ENCODE data around the gene FHL2.

The FHL2 gene

DNA sequence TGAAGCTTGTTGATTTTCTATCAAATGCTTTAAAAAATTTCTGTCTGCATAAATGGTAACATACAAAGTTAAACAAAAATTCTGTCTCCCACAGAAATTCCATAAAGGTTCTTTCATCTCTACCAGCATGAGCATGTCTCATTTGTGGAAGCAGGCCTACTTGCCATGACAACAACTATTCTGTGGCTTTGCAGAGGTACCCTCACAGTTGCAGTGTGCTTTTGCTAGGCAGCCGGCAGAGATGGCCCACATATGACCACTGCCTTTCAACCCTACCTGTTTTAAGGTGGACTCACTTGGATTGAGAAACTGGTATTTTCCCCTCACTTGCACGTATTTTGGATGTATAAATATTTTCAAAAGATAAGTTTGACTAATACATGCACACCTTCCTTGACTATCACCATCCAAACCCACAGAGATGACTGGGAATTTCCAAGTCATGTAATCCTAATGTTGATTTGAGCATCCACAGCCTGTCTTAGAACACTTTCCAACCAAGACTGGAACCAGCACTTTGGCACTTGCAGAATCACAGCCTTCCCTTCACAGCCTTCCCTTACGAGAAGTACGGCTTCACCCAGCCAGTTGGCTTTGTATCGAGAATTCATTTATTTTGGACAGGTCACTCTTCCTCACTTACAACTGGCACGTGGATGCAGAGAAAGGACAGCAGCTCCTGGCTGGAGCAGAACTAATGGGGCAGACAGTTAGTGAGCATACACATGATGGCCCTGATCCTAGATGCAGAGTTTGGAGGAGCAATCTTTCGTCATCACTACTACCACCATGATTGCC lies 9.3 kb upstream of the FHL2 start:
- Histone ChIP-seq H4K20me1 (ENCODE audit: insufficient read depth, low read length) (no peaks in the 10 kb centered on the region), H3K9ac (ENCODE audit: low read length) (no peak overlapping the region), H3K36me3 (replicated peaks; ENCODE audit: insufficient read depth, low read length) (no peaks in the 10 kb centered on the region), H3K4me1 (ENCODE audit: low read length) (peaks cover 10% of the 10 kb centered on the region; the same call in 1 of the 2 replicates), H3K9me3 (replicated peaks; ENCODE audit: insufficient read depth, low read length) (no peaks in the 10 kb centered on the region), H3F3A (ENCODE audit: insufficient read depth, low read length) (no peaks in the 10 kb centered on the region), H3K27me3 (replicated peaks; ENCODE audit: insufficient read depth, low read length) (no peaks in the 10 kb centered on the region), H3K27ac (ENCODE audit: low read length) (no peak overlapping the region), H3K4me2 (ENCODE audit: low read depth, low read length) (no peak overlapping the region), H3K79me2 (ENCODE audit: low read length) (no peaks in the 10 kb centered on the region), H2AFZ (ENCODE audit: low read length) (no peak overlapping the region), H3K9me2 (replicated peaks; ENCODE audit: insufficient read depth, low read length) (no peaks in the 10 kb centered on the region), H3K4me3 (ENCODE audit: low read length) (no peak overlapping the region)
- TF ChIP-seq, protein P1, sequence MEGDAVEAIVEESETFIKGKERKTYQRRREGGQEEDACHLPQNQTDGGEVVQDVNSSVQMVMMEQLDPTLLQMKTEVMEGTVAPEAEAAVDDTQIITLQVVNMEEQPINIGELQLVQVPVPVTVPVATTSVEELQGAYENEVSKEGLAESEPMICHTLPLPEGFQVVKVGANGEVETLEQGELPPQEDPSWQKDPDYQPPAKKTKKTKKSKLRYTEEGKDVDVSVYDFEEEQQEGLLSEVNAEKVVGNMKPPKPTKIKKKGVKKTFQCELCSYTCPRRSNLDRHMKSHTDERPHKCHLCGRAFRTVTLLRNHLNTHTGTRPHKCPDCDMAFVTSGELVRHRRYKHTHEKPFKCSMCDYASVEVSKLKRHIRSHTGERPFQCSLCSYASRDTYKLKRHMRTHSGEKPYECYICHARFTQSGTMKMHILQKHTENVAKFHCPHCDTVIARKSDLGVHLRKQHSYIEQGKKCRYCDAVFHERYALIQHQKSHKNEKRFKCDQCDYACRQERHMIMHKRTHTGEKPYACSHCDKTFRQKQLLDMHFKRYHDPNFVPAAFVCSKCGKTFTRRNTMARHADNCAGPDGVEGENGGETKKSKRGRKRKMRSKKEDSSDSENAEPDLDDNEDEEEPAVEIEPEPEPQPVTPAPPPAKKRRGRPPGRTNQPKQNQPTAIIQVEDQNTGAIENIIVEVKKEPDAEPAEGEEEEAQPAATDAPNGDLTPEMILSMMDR (IDR thresholded peaks at IDR 0.05; ENCODE audit: low read length) = no peak
- TF ChIP-seq EZH2phosphoT487 (IDR thresholded peaks at IDR 0.05; ENCODE audit: low read length) (no peak), EZH2 (optimal IDR thresholded peaks at IDR 0.05; ENCODE audit: low read depth, low read length) (no peak)
- no peak for DNase-seq

DNA sequence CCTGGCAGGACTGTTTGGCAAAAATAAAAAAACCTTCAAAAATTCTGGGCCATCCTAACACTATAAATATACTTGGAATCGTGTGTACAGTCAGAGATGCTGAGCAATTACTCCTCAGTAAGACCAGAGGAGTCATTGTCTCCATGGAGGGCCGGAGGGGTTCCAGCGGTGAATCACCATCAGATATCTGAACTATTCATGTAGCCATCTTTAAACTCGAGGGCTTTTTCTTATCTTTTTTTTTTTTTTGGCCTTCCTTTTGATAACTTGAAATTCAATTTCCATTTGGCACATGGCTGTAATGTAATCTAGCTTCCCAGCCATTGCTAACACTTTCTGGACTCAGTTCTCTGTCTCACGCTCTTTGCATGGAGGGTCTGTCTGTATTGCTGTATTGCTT lies 7.4 kb upstream of the FHL2 start:
- Histone ChIP-seq H3K4me2 (ENCODE audit: low read depth, low read length) (no peak overlapping the region), H3K9ac (ENCODE audit: low read length) (no peak overlapping the region), H3K36me3 (replicated peaks; ENCODE audit: insufficient read depth, low read length) (no peaks in the 10 kb centered on the region), H3K9me3 (replicated peaks; ENCODE audit: insufficient read depth, low read length) (no peaks in the 10 kb centered on the region), H2AFZ (ENCODE audit: low read length) (no peak overlapping the region), H3K27me3 (replicated peaks; ENCODE audit: insufficient read depth, low read length) (no peaks in the 10 kb centered on the region), H3F3A (ENCODE audit: insufficient read depth, low read length) (no peaks in the 10 kb centered on the region), H3K27ac (ENCODE audit: low read length) (no peak overlapping the region), H3K9me2 (replicated peaks; ENCODE audit: insufficient read depth, low read length) (no peaks in the 10 kb centered on the region), H3K4me1 (ENCODE audit: low read length) (no peaks in the 10 kb centered on the region), H4K20me1 (ENCODE audit: insufficient read depth, low read length) (no peaks in the 10 kb centered on the region), H3K4me3 (ENCODE audit: low read length) (no peak overlapping the region), H3K79me2 (ENCODE audit: low read length) (no peaks in the 10 kb centered on the region)
- TF ChIP-seq, protein P1 (IDR thresholded peaks at IDR 0.05; ENCODE audit: low read length) = no peak
- TF ChIP-seq EZH2phosphoT487 (IDR thresholded peaks at IDR 0.05; ENCODE audit: low read length) (no peak), EZH2 (optimal IDR thresholded peaks at IDR 0.05; ENCODE audit: low read depth, low read length) (no peak)
- DNase-seq = no peak

DNA sequence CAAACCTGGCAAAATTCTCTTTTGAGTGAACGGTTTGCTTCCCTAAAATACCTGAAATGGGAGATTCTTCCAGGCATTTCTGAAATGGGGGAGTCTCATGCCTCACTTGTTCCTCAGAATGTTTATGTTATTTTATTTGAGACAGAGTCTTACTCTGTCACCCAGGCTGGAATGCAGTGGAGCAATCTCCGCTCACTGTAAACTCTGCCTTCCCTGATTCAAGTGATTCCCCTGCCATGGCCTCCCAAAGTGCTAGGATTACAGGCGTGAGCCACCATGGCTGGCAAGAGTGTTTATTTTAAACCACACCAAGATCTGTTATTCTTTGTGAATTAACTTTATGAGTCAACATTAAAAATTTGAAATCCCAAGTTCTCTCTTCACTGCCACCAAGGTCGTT lies 6.4 kb upstream of the FHL2 start:
- no peak overlapping the region for H2AFZ ChIP-seq (ENCODE audit: low read length)
- H3K27ac ChIP-seq (ENCODE audit: low read length) = no peak overlapping the region
- DNase-seq = no peak
- no peaks in the 10 kb centered on the region for H3K79me2 ChIP-seq (ENCODE audit: low read length)
- TF ChIP-seq EZH2phosphoT487 (IDR thresholded peaks at IDR 0.05; ENCODE audit: low read length) = no peak
- no peaks in the 10 kb centered on the region for H3F3A ChIP-seq (ENCODE audit: insufficient read depth, low read length)
- H3K36me3 ChIP-seq (replicated peaks; ENCODE audit: insufficient read depth, low read length) = no peaks in the 10 kb centered on the region
- H4K20me1 ChIP-seq (ENCODE audit: insufficient read depth, low read length) = no peaks in the 10 kb centered on the region
- H3K27me3 ChIP-seq (replicated peaks; ENCODE audit: insufficient read depth, low read length) = no peaks in the 10 kb centered on the region
- H3K9me2 ChIP-seq (replicated peaks; ENCODE audit: insufficient read depth, low read length) = no peaks in the 10 kb centered on the region
- H3K9me3 ChIP-seq (replicated peaks; ENCODE audit: insufficient read depth, low read length) = no peaks in the 10 kb centered on the region
- H3K4me1 ChIP-seq (ENCODE audit: low read length) = no peaks in the 10 kb centered on the region
- H3K9ac ChIP-seq (ENCODE audit: low read length) = no peak overlapping the region
- no peak overlapping the region for H3K4me3 ChIP-seq (ENCODE audit: low read length)
- no peak overlapping the region for H3K4me2 ChIP-seq (ENCODE audit: low read depth, low read length)

DNA sequence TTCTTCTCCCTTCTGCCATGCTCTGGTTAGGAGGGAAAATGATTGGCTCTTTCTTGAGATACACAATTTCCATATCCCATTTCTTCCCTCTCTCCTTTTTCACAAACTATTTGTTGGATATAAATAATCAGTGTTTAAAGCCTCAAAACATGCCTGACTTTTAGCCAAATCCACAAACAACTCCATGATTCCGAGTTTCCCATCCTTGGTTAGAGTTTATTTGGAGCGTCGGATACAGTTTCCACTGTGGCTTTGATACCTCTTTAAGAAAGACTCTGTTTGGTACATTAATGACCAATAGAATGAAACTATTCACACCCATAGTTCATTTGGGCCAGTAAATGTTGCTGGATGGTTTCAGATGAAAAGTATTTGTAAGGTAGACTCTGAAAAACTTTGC lies 5.9 kb upstream of the FHL2 start:
- Histone ChIP-seq H3K27me3 (replicated peaks; ENCODE audit: insufficient read depth, low read length) (no peaks in the 10 kb centered on the region), H3F3A (ENCODE audit: insufficient read depth, low read length) (no peaks in the 10 kb centered on the region), H2AFZ (ENCODE audit: low read length) (no peak overlapping the region), H3K4me1 (ENCODE audit: low read length) (no peaks in the 10 kb centered on the region), H3K9me3 (replicated peaks; ENCODE audit: insufficient read depth, low read length) (no peaks in the 10 kb centered on the region), H3K4me2 (ENCODE audit: low read depth, low read length) (no peak overlapping the region), H3K4me3 (ENCODE audit: low read length) (no peak overlapping the region), H4K20me1 (ENCODE audit: insufficient read depth, low read length) (no peaks in the 10 kb centered on the region), H3K36me3 (replicated peaks; ENCODE audit: insufficient read depth, low read length) (no peaks in the 10 kb centered on the region), H3K9me2 (replicated peaks; ENCODE audit: insufficient read depth, low read length) (no peaks in the 10 kb centered on the region), H3K27ac (ENCODE audit: low read length) (no peak overlapping the region), H3K9ac (ENCODE audit: low read length) (no peak overlapping the region), H3K79me2 (ENCODE audit: low read length) (no peaks in the 10 kb centered on the region)
- TF ChIP-seq, protein P1 (IDR thresholded peaks at IDR 0.05; ENCODE audit: low read length) = no peak
- TF ChIP-seq EZH2phosphoT487 (IDR thresholded peaks at IDR 0.05; ENCODE audit: low read length) (no peak), EZH2 (optimal IDR thresholded peaks at IDR 0.05; ENCODE audit: low read depth, low read length) (no peak)
- DNase-seq = no peak

Data from MM.1S (cell line).